Heart left ventricle (tissue), 16 donors: ENCODE measurements around the gene EPHA6. TPM values are rescaled to one million over a fixed set of nuclear protein-coding genes. Genes with fewer than 3 reads are reported as not detected.

Source experiments
- ATAC-seq, 4 donors: fragments of 200-7000 bp; cut with Tn5 transposase; one replicate each; pipeline ENCODE4 v1.9.1; 2020 to 2022; ENCODE audit warnings: moderate library complexity in 4 of 4, mild to moderate bottlenecking in 3 of 4, moderate number of reproducible peaks in 1 of 4
- DNase-seq, 5 donors: peaks; one replicate each; pipeline ENCODE4 v3.0.0-alpha.2; 2020
- H3K27ac ChIP-seq, 12 donors: fragments of 200-600 bp; sonication (generic) in 4 of 12; one replicate each; pipeline versions ENCODE4 v1.5.0 to v1.8.0; 2016 to 2022; ENCODE audit warnings: mild to moderate bottlenecking in 2 of 12
- H3K27me3 ChIP-seq, 9 donors: fragments of 200-600 bp; sonication (generic) in 2 of 9; one replicate each; pipeline versions ENCODE4 v1.5.1 to v1.8.0; 2016 to 2022; ENCODE audit warnings: mild to moderate bottlenecking in 3 of 9
- H3K36me3 ChIP-seq, 9 donors: fragments of 200-600 bp; sonication (generic) in 2 of 9; one replicate each; pipeline versions ENCODE4 v1.5.0 to v1.8.0; 2018 to 2022; ENCODE audit warnings: mild to moderate bottlenecking in 2 of 9
- H3K4me1 ChIP-seq, 12 donors: fragments of 200-600 bp; sonication (generic) in 4 of 12; one replicate each; pipeline versions ENCODE4 v1.5.0 to v1.8.0; 2016 to 2022; ENCODE audit warnings: mild to moderate bottlenecking in 3 of 12
- H3K4me3 ChIP-seq, 12 donors: fragments of 200-600 bp; sonication (generic) in 4 of 12; one replicate each; pipeline versions ENCODE4 v1.5.0 to v1.8.0; 2017 to 2022; ENCODE audit warnings: mild to moderate bottlenecking in 9 of 12, moderate library complexity in 4 of 12
- H3K9me3 ChIP-seq, 12 donors: fragments of 200-600 bp; sonication (generic) in 4 of 12; one replicate each; pipeline versions ENCODE4 v1.5.0 to v1.8.0; 2016 to 2022; ENCODE audit warnings: mild to moderate bottlenecking in 1 of 12
- CTCF ChIP-seq, 12 donors: fragments of 200-600 bp; sonication (generic) in 4 of 12; IDR thresholded peaks; one replicate each; pipeline versions ENCODE4 v1.5.0 to v1.8.0; 2018 to 2022; ENCODE audit warnings: antibody characterized with exemption in 12 of 12, mild to moderate bottlenecking in 5 of 12
- POLR2A ChIP-seq, 2 donors: fragments of 450-650 bp; IDR thresholded peaks; one replicate each; pipeline ENCODE4 v1.6.1; 2017; ENCODE audit warnings: antibody characterized with exemption in 2 of 2, mild to moderate bottlenecking in 2 of 2, moderate library complexity in 2 of 2
- WGBS, 4 donors: extraction: QIAGEN DNeasy Blood & Tissue Kit in 2 of 4; methylation state at CpG; one replicate each; pipeline versions ENCODE4 v1.1.5 to v1.1.7; 2013 to 2018; 5-methylcytosine and 5-hydroxymethylcytosine counted together
- intact Hi-C, 10 donors: fragments of 100-400 bp; cut with DNase I; formaldehyde crosslinking; loops; one replicate each; pipeline versions ENCODE4 v1.11.1 to v1.14.2; 2022
- polyA plus RNA-seq, 2 donors: library from polyadenylated mRNA; stranded (reverse); fragments of 200-250 nt; gene quantifications; one replicate each; pipeline ENCODE4 v1.2.3, GENCODE V29; 2013
- total RNA-seq, 9 donors: library from RNA; depleted of rRNA in 2 of 9; stranded (reverse); fragments of >200 nt in 2 of 9; fragmentation: NEBNext Ultra II Directional in 3 of 9; extraction: Animal tissue kit (Norgen Biotek cat#: 25700) in 3 of 9; gene quantifications; one replicate each; pipeline versions ENCODE4 v1.1.0 to v1.2.4, GENCODE V29; 2016 to 2023
- donor health status: ischemic (EF 13 %, LVEDD 7.1; RV severe dilation, severe dysfunction).
- donor health status: healthy with polysubstance abuse.
- donor health status: DM: no; HTN: yes; CAD: no.
- donor health status: DM: no; HTN: no; CAD: no.
- donor health status: ischemic (EF 25% LVEDD 6.9; RV normal size, moderate dysfunction).
- donor health status: ischemic (EF 25% LVEDD 5.7; RV mildly dilated, moderate dysfunction).
- donor health status: healthy.
- donor health status: DM: yes; HTN: yes; CAD: no.
- donor health status: ischemic (EF 35%, LVEDD 5.7; RV mildly dilated, moderate dysfunction).
- donor health status: nonischemic (EF 11% LVEDD 7.7; RV severe dilation, severe dysfunction).
- donor health status: DM: yes; HTN: yes; CAD: no.
- donor health status: PGD.
- donor health status: ischemic (EF 29% LVEDD 5.4; RV normal size, mild dysfunction).
- donor health status: nonischemic (EF 23%, LVEDD 6.1; RV moderate dilation, normal function).

EPHA6 gene
- total and polyA plus RNA-seq, 11 donors = 0.28 to 1.2 (median 0.42) TPM; not detected in 6

DNA sequence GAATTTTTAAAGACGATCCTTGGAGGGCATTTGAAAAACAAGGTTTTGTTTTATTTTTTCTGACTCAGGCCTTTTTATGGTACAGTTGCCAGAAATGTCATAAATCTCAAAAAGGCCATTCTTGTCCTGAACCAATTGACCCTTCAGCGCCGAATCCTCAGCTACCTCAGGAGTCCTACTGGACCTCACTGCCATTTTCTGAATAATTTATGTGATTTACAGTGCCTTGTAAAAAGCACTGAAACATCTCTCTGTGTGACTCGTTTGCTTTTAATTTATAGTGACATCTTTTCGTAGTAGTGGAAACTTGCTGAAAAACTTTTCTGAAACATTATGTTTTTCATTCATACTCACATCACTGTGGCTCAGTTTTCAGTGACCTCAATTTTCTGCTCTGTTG is 878.0 kb downstream of the EPHA6 start:
- no peaks in the 10 kb centered on the region for H3K4me1 ChIP-seq
- no peaks in the 10 kb centered on the region for H3K27me3 ChIP-seq
- H3K36me3 ChIP-seq = no peaks in the 10 kb centered on the region
- no peak overlapping the region for H3K4me3 ChIP-seq
- intact Hi-C loops = no loop called here
- ATAC-seq (no peak), DNase-seq (no peak)
- 80 to 91% (median 82%) methylated on average over 5 of the region's 5 CpGs for whole genome bisulfite sequencing, 4 donors
- no peaks in the 10 kb centered on the region for H3K9me3 ChIP-seq
- no peak overlapping the region for H3K27ac ChIP-seq
- TF ChIP-seq POLR2A (IDR thresholded peaks at IDR 0.05) = no peak
- no peak for TF ChIP-seq CTCF (IDR thresholded peaks at IDR 0.05)

GRCh38 chr3:97692831-97693230 is 878.4 kb downstream of the EPHA6 start:
- Histone ChIP-seq H3K27me3 (no peaks in the 10 kb centered on the region), H3K27ac (no peak overlapping the region), H3K36me3 (no peaks in the 10 kb centered on the region), H3K9me3 (no peaks in the 10 kb centered on the region), H3K4me1 (no peaks in the 10 kb centered on the region), H3K4me3 (no peak overlapping the region)
- WGBS, 4 donors = 74 to 88% (median 82%) methylated on average over 2 of the region's 2 CpGs
- no peak for TF ChIP-seq POLR2A (IDR thresholded peaks at IDR 0.05)
- no peak for TF ChIP-seq CTCF (IDR thresholded peaks at IDR 0.05)
- ATAC-seq (no peak), DNase-seq (no peak)
- intact Hi-C loops = no loop called here

DNA sequence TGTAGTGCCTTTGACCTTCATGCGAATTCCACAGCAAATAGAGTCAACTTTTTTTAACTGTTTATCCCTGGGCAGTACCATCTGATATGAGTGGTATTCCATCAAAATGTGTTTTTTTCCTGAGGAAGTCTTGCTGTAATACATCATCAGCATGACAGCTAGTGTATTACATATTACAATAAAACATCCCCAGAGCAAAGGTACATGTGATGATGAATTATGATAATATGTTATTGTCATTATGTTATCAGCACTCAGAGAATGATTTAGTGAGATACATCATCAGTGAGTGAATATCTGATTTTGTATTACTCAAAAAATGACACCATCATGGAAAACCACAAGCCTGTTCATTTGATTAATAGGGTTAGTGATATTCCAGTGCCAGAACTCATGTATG is 880.5 kb downstream of the EPHA6 start:
- H3K9me3 ChIP-seq = no peaks in the 10 kb centered on the region
- no peaks in the 10 kb centered on the region for H3K4me1 ChIP-seq
- no peak for DNase-seq
- no peak overlapping the region for H3K4me3 ChIP-seq
- no peaks in the 10 kb centered on the region for H3K27me3 ChIP-seq
- 85 to 92% (median 90%) methylated on average over 1 of the region's 1 CpG for WGBS, 4 donors
- TF ChIP-seq CTCF (IDR thresholded peaks at IDR 0.05) (no peak), POLR2A (IDR thresholded peaks at IDR 0.05) (no peak)
- H3K36me3 ChIP-seq = no peaks in the 10 kb centered on the region
- H3K27ac ChIP-seq = no peak overlapping the region
- intact Hi-C loops = no loop called here
- ATAC-seq = no peak

- intact Hi-C loops = no loop called here
- no peaks in the 10 kb centered on the region for H3K27me3 ChIP-seq
- no peaks in the 10 kb centered on the region for H3K4me1 ChIP-seq
- H3K4me3 ChIP-seq = no peak overlapping the region
- 74 to 76% (median 74%) methylated on average over 5 of the region's 5 CpGs for WGBS, 4 donors
- no peak for TF ChIP-seq POLR2A (IDR thresholded peaks at IDR 0.05)
- TF ChIP-seq CTCF (IDR thresholded peaks at IDR 0.05) = no peak
- ATAC-seq (no peak), DNase-seq (no peak)
- no peak overlapping the region for H3K27ac ChIP-seq
- no peaks in the 10 kb centered on the region for H3K9me3 ChIP-seq
- H3K36me3 ChIP-seq = no peaks in the 10 kb centered on the region
Measured at GRCh38 chr3:97698691-97699090, 884.3 kb downstream of the EPHA6 start.
